Right lobe of liver (tissue), 6 donors: Measurements from ENCODE around the gene KCTD2. TPM values are rescaled to one million over a fixed set of nuclear protein-coding genes. Genes with fewer than 3 reads are reported as not detected.

ENCODE experiments used
- ATAC-seq, 4 donors: fragments of 200-7000 bp; cut with Tn5 transposase; one replicate each; pipeline ENCODE4 v1.9.1; 2020; ENCODE audit warnings: mild to moderate bottlenecking in 4 of 4, moderate library complexity in 4 of 4
- DNase-seq, 3 donors: peaks; one replicate each; pipeline ENCODE4 v3.0.0-alpha.2; 2020
- H3K27ac ChIP-seq, 3 donors: fragments of 200-600 bp; one replicate each; pipeline ENCODE4 v1.8.0; 2022
- H3K27me3 ChIP-seq, 2 donors: fragments of 200-600 bp; one replicate each; pipeline ENCODE4 v1.8.0; 2022
- H3K36me3 ChIP-seq, 4 donors: fragments of 200-600 bp; sonication (generic) in 1 of 4; one replicate each; pipeline versions ENCODE4 v1.5.1 to v1.8.0; 2017 to 2022; ENCODE audit warnings: control low read depth in 1 of 4
- H3K4me1 ChIP-seq, 4 donors: fragments of 200-600 bp; sonication (generic) in 1 of 4; one replicate each; pipeline versions ENCODE4 v1.5.1 to v1.8.0; 2017 to 2022; ENCODE audit warnings: control low read depth in 1 of 4
- H3K4me3 ChIP-seq, 3 donors: fragments of 200-600 bp; one replicate each; pipeline ENCODE4 v1.8.0; 2022
- H3K9me3 ChIP-seq, 4 donors: fragments of 200-600 bp; sonication (generic) in 1 of 4; one replicate each; pipeline versions ENCODE4 v1.5.1 to v1.8.0; 2017 to 2022; ENCODE audit warnings: control low read depth in 1 of 4
- CTCF ChIP-seq, 4 donors: fragments of 200-600 bp in 3 of 4; fragments of 450-650 bp in 1 of 4; IDR thresholded peaks; one replicate each; pipeline versions ENCODE4 v1.5.1 to v1.8.0; 2016 to 2022; ENCODE audit warnings: antibody characterized with exemption in 4 of 4, mild to moderate bottlenecking in 2 of 4
- POLR2A ChIP-seq: fragments of 450-650 bp; IDR thresholded peaks from one replicate; pipeline ENCODE4 v1.6.1; 2017; ENCODE audit warnings: antibody characterized with exemption, mild to moderate bottlenecking
- WGBS: methylation state at CpG from one replicate; pipeline ENCODE4 v1.1.6; 2018; ENCODE audit warnings: low coverage, low lambda C conversion rate; ENCODE audit not compliant: insufficient coverage; ENCODE audit errors: missing lambda C conversion rate; 5-methylcytosine and 5-hydroxymethylcytosine counted together
- intact Hi-C, 2 donors: fragments of 100-400 bp; cut with DNase I; formaldehyde crosslinking; loops; one replicate each; pipeline versions ENCODE4 v1.11.2 to v1.14.1; 2022
- total RNA-seq, 6 experiments: library from RNA; depleted of rRNA in 2 of 6; stranded (reverse); fragments of >200 nt in 2 of 6; fragmentation: NEBNext Ultra II Directional in 3 of 6; extraction: Animal tissue kit (Norgen Biotek cat#: 25700) in 3 of 6; gene quantifications; one replicate each; pipeline versions ENCODE4 v1.1.0 to v1.2.4, GENCODE V29; 2016 to 2023
- donor health status: DM: no; HTN: yes; CAD: no.
- donor health status: DM: no; HTN: no; CAD: no.
- donor health status: DM: no; HTN: no; CAD: no.
- donor health status: DM: no; HTN: yes; CAD: no.
- donor health status: DM: no; HTN: yes; CAD: no.

Gene KCTD2
- total RNA-seq, 6 experiments from 2014 or later: 7.2 to 10.3 (median 8.1) TPM

GRCh38 chr17:75082683-75083082 is 35.7 kb downstream of the KCTD2 start:
- no peak overlapping the region for H3K4me3 ChIP-seq
- H3K9me3 ChIP-seq: no peaks in the 10 kb centered on the region
- DNase-seq (no peak), ATAC-seq (no peak)
- intact Hi-C loops: no loop called here
- TF ChIP-seq POLR2A (no peak), CTCF (IDR thresholded peaks at IDR 0.05) (no peak)
- peaks cover 0 to 65% (median 32%) of the 10 kb centered on the region in 4 donors for H3K4me1 ChIP-seq
- no peaks in the 10 kb centered on the region for H3K36me3 ChIP-seq
- H3K27ac ChIP-seq: no peak overlapping the region
- 58% methylated on average over 4 of the region's 6 CpGs for WGBS
- H3K27me3 ChIP-seq: no peaks in the 10 kb centered on the region

- Histone ChIP-seq H3K4me3 (no peak overlapping the region), H3K27ac (peak overlapping the region; percentile 72 to 74 (median 73)), H3K27me3 (no peaks in the 10 kb centered on the region), H3K36me3 (no peaks in the 10 kb centered on the region), H3K4me1 (peaks cover 0 to 52% (median 22%) of the 10 kb centered on the region in 4 donors), H3K9me3 (no peaks in the 10 kb centered on the region)
- peak; percentile 50 to 72 (median 58) for ATAC-seq
- WGBS: 15% methylated on average over 13 of the region's 14 CpGs
- intact Hi-C loops: no loop called here
- DNase-seq: peak in 1 of 3 donors; percentile 89
- TF ChIP-seq POLR2A (no peak), CTCF (IDR thresholded peaks at IDR 0.05) (peak in 1 of 4 donors; percentile 11)
Observed at GRCh38 chr17:75084039-75084660, 37.1 kb downstream of the KCTD2 start.

GRCh38 chr17:75086496-75087181 is 39.6 kb downstream of the KCTD2 start:
- ATAC-seq (peak in 3 of 4 donors; percentile 27 to 61 (median 34)), DNase-seq (peak in 1 of 3 donors; percentile 62)
- H3K36me3 ChIP-seq: no peaks in the 10 kb centered on the region
- 38% methylated on average over 10 of the region's 15 CpGs for WGBS
- peak overlapping the region in 2 of 3 donors; percentile 47 to 67 for H3K27ac ChIP-seq
- no peaks in the 10 kb centered on the region for H3K9me3 ChIP-seq
- no peak overlapping the region for H3K4me3 ChIP-seq
- TF ChIP-seq POLR2A: no peak
- TF ChIP-seq CTCF (IDR thresholded peaks at IDR 0.05): no peak
- peaks cover 0 to 59% (median 27%) of the 10 kb centered on the region in 4 donors for H3K4me1 ChIP-seq
- intact Hi-C loops: no loop called here
- H3K27me3 ChIP-seq: no peaks in the 10 kb centered on the region

- ATAC-seq (no peak), DNase-seq (no peak)
- peaks cover 0 to 60% (median 28%) of the 10 kb centered on the region in 4 donors for H3K4me1 ChIP-seq
- H3K27ac ChIP-seq: peak overlapping the region; percentile 39 to 67 (median 47)
- H3K9me3 ChIP-seq: no peaks in the 10 kb centered on the region
- no peaks in the 10 kb centered on the region for H3K27me3 ChIP-seq
- WGBS: no CpG with 5 or more reads among the region's 12 CpGs
- TF ChIP-seq POLR2A (no peak), CTCF (IDR thresholded peaks at IDR 0.05) (no peak)
- H3K4me3 ChIP-seq: peak overlapping the region in 2 of 3 donors; percentile 39 to 47
- H3K36me3 ChIP-seq: no peaks in the 10 kb centered on the region
- intact Hi-C loops: no loop called here
Observed at GRCh38 chr17:75087182-75087557, 40.1 kb downstream of the KCTD2 start.
